Measurements from ENCODE around the gene PAH. TPM values are rescaled to one million over a fixed set of nuclear protein-coding genes. Genes with fewer than 3 reads are reported as not detected.

Gene PAH
- total and polyA plus RNA-seq, 9 donors = 0.23 to 2.6 (median 1.3) TPM; not detected in 4

- no peak for DNase-seq
- Histone ChIP-seq H3K9me3 (no peaks in the 10 kb centered on the region), H3K36me3 (no peaks in the 10 kb centered on the region), H3K27me3 (no peaks in the 10 kb centered on the region), H3K4me3 (no peak overlapping the region), H3K27ac (no peak overlapping the region), H3K4me1 (ENCODE audit: insufficient read depth) (peaks cover 1% of the 10 kb centered on the region)
- TF ChIP-seq POLR2A (IDR thresholded peaks at IDR 0.05) = no peak
- TF ChIP-seq CTCF (IDR thresholded peaks at IDR 0.05) = no peak
- TF ChIP-seq EP300 (IDR thresholded peaks at IDR 0.05) = no peak
- WGBS, 3 donors = 8 to 19% (median 19%) methylated on average over 1 of the region's 1 CpG
- intact Hi-C loops (cut with DNase I) = loop anchor here in 2 of 4 donors (5.0 to 10.0 kb wide), 2 partner anchors 656 to 659 kb away; no protein-coding TSS in a partner anchor
These were observed 28.5 kb downstream of the PAH start for GRCh38 chr12:102888511-102888910.

DNA sequence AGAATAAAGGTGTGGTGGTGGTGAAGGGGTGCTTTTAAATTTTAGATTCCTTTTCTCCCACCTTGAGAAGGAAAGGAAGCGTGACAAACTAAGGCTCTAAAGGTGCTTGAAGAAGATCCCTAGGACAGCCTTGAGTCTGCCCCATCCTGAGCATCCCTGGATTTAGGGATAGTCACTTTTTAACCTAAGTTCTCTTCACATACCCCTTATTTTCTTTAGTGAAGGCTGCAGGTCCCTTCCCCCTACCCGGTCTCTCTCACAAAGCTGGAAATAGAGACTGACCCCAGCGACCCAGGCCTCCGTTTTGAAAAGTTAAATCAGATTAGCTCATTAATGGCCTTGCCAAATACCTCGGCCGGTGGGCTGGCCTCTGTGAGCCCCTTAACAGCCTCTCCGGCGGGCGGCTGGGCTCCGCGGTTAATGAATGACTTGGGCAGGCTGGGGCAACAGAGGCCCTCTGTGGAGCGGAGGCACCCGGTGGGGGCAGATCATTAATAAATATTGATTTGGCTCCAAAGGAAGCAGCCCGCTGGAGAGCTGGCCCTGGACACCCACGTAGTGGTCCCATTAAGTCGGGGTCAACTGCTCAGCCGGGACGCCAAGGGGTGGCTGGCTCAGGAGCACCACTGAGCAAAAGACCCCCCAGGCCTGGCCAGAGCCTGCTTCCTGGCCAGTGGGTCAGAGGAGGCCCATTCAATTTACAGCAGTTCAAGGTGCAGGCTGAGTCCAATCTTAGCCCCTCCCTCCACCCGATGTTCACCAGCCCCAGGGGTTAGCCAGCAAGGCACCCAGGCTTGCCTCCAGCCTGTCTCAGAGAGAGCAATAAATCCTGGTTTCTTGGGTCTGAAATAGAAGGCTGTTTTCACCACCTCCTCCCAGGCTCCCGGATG, 31.8 kb downstream of the PAH start:
- WGBS, 3 donors = 65 to 73% (median 71%) methylated on average over 20 of the region's 20 CpGs
- intact Hi-C loops (cut with DNase I) = loop anchor here in 2 of 4 donors (5.0 to 10.0 kb wide), 2 partner anchors 660 to 662 kb away; no protein-coding TSS in a partner anchor

DNA sequence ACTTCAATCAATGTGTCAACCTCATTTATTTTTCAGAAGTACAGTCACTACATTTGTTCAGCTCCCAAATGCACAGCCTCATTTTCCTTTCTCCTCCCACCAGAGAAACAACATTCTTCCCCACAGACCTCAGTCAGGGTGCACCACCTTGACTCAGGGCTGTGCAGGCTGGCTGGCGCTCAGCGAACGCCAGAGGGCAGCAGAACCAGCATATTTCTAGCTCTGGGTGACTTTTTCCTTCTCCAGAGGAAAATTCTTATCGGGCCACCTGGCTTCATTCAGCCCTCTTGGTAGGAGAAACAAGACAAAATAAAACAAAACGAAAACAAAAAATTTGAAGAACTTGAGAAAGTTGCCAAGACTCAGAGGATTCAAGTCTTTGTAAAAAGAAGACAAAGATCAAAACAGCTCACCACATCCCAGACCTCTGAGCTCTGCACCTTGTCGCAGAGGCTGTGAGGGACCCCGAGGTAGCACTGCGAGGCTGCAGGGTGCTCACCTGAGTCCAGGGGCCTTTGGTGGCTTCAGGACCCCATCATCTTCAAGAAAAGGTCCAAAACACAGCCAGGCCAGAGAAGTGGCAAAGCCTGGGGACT, 33.7 kb downstream of the PAH start:
- intact Hi-C loops (cut with DNase I) = loop anchor here in 1 of 4 donors (10.0 kb wide), 1 partner anchor 661 kb away; no protein-coding TSS in a partner anchor
- Histone ChIP-seq H3K9me3 (no peaks in the 10 kb centered on the region), H3K4me1 (ENCODE audit: insufficient read depth) (peaks cover 2% of the 10 kb centered on the region), H3K36me3 (no peaks in the 10 kb centered on the region), H3K4me3 (no peak overlapping the region), H3K27ac (no peak overlapping the region), H3K27me3 (no peaks in the 10 kb centered on the region)
- 4 to 19% (median 4%) methylated on average over 8 of the region's 8 CpGs for WGBS, 3 donors
- peak; percentile 53 to 84 (median 59) for DNase-seq
- TF ChIP-seq EP300 (IDR thresholded peaks at IDR 0.05) (no peak), POLR2A (IDR thresholded peaks at IDR 0.05) (no peak), CTCF (IDR thresholded peaks at IDR 0.05) (peak in 1 of 3 donors; percentile 41)

More for the DNA sequence above, 31.8 kb downstream of the PAH start:
- Histone ChIP-seq H3K27me3 (no peaks in the 10 kb centered on the region), H3K9me3 (no peaks in the 10 kb centered on the region), H3K27ac (no peak overlapping the region), H3K4me3 (no peak overlapping the region), H3K36me3 (no peaks in the 10 kb centered on the region), H3K4me1 (ENCODE audit: insufficient read depth) (peaks cover 2% of the 10 kb centered on the region)
- DNase-seq = no peak
- TF ChIP-seq EP300 (IDR thresholded peaks at IDR 0.05) (no peak), POLR2A (IDR thresholded peaks at IDR 0.05) (no peak), CTCF (IDR thresholded peaks at IDR 0.05) (no peak)

- 88 to 96% (median 91%) methylated on average over 5 of the region's 5 CpGs for WGBS, 3 donors
These were observed 36.3 kb downstream of the PAH start for GRCh38 chr12:102880783-102881182.

More at GRCh38 chr12:102880783-102881182, 36.3 kb downstream of the PAH start:
- TF ChIP-seq CTCF (IDR thresholded peaks at IDR 0.05) (no peak), POLR2A (IDR thresholded peaks at IDR 0.05) (no peak), EP300 (IDR thresholded peaks at IDR 0.05) (no peak)
- no peaks in the 10 kb centered on the region for H3K9me3 ChIP-seq
- no peaks in the 10 kb centered on the region for H3K27me3 ChIP-seq
- no peak overlapping the region for H3K4me3 ChIP-seq
- no peak overlapping the region for H3K27ac ChIP-seq
- H3K36me3 ChIP-seq = no peaks in the 10 kb centered on the region
- no peak for DNase-seq
- H3K4me1 ChIP-seq (ENCODE audit: insufficient read depth) = peaks cover 2% of the 10 kb centered on the region
- intact Hi-C loops (cut with DNase I) = loop anchor here in 1 of 4 donors (10.0 kb wide), 1 partner anchor 664 kb away; no protein-coding TSS in a partner anchor
